Activated CD8-positive, alpha-beta memory T cell treated with anti-CD3 and anti-CD28 coated beads for 4 hours (primary cell): ENCODE results near the gene HOXB8.

Experiments used
- DNase-seq, 2 donors: peaks; one replicate each; pipeline ENCODE4 v3.0.0-alpha.2; 2020; ENCODE audit warnings: low read depth in 2 of 2

The HOXB8 gene

DNA sequence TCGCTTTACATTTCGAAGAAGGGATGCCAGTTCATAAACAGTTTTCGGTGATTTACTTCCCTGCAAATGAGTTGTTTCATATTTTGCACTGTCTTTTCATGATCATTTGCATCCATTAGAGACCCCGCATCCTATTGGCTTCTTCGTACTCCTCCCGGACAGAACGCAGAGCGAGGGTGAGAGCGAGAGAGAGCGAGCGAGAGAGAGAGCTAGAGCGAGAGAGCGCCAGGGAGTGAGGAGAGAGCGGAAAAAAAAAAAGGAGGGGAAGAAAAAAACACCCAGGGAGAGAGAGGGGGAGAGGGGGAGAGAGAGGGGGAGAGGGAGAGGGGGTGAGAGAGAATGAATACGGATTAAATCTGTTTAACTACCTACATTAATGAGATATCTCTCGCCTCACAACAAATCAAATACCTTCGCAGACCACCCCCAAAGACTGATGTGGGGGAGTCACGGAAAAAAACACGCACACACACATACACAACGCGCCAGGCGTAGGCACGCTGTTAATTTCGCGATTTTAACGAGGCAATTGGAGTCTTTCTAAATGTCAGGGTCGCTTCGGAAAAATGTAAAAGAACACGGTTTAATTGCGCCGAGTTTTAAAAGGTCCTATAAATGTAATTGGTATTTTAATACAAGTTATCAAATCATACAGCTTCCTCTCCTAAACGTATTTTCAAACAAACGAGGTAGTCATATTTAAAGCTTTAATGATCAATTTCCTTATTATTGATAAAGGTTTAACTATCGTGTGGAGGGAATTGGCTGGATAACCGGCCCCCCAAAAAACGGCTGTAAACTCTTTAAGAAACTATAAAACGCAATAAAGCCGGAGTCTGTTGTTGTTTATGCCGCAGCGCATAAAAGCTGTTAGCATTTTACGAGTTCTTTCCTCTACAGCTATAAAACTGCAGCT lies at the start of gene HOXB8:
Gene HOXB8 (minus strand): TSS at position 246 of the 916 bp plus-strand sequence. CDS start 588 bp downstream, outside the sequence.
- no peak for DNase-seq

DNA sequence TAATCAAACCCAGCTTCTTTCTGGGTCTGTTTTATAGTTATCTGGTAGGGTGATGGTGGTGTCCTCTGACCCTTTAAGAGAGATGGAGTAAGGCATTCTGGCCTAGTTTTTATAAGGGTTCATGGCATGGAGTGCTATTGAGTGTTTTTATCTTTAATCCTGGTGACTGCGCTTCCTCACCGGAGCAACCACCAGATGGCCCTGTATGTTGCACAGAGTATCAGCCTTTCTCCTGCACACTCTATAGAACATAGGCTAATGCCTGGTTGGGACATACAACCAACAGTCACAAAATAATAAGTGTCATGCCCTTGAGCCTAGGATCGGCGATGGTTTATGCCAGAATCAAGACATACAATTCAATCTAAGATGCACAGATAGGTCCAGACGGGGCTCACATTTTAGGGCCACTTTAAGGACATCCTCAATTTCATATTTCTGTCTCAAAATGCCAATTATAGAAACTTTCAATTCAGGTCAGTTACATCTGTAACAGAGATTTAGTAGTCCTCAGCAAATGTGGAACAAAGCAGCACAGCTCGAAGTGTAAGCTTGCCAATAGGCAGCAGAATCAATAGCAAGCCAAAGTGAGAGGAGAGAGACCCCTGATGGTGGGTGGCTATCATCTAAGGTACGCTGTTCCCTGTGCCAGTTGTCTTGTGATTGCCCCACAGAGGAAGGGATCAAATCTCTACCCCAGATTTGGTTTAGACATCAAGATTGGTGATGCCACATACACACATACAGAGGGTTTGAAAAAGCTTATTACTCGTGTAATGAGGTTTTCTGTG lies 48.2 kb upstream of the HOXB8 start:
- no peak for DNase-seq

DNA sequence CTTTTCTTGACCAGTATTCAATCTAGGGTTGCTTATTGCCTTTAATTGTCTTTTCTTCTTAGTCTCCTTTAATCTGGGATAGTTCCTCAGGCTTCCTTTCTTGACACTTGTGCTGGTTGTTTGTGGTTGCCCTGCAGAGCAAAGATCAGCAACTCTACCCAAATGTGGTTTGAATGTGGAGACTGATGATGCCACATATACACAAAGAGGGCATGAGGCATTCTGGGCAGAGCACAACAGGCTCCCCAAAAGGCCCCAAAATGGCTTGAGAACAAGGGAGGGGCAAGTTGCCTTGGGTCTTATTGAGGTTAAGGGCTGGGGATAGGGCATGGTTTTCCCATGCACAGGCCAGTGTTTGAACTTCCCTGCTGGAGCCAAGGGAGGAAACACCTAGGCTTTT lies 40.8 kb upstream of the HOXB8 start:
- DNase-seq, result no peak

DNA sequence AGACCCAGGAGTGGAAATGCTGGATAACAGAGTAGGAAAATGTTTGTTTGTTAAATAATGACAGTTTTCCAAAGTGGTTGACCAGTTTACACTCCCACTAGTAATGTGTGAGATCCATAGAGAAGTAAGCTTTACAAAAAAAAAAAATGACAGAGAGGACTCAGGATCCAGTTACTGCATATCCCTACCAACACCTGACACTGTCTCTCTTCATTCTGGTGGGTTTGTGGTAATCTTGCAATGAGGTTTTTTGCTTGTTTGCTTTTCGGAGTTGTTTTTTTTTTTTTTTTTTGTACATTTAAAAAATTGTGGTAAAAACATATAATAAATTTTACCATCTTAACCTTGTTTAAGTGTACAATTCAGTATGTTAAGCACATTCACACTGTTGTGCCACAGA lies 34.6 kb upstream of the HOXB8 start:
- DNase-seq, result no peak

DNA sequence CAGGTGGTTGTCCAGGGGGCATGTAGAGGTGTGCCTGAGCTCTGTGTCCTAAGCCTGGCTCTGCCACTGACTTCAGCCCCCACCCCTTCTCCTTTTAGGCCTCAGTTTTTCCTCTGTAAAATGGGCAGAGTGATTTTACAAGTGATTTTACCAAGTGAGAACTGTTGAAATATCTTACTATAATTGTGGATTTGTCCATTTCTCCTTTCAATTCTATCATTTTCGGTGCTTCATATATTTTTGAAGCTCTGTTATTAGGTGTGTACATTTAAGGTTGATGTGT lies 32.8 kb upstream of the HOXB8 start:
- no peak for DNase-seq

DNA sequence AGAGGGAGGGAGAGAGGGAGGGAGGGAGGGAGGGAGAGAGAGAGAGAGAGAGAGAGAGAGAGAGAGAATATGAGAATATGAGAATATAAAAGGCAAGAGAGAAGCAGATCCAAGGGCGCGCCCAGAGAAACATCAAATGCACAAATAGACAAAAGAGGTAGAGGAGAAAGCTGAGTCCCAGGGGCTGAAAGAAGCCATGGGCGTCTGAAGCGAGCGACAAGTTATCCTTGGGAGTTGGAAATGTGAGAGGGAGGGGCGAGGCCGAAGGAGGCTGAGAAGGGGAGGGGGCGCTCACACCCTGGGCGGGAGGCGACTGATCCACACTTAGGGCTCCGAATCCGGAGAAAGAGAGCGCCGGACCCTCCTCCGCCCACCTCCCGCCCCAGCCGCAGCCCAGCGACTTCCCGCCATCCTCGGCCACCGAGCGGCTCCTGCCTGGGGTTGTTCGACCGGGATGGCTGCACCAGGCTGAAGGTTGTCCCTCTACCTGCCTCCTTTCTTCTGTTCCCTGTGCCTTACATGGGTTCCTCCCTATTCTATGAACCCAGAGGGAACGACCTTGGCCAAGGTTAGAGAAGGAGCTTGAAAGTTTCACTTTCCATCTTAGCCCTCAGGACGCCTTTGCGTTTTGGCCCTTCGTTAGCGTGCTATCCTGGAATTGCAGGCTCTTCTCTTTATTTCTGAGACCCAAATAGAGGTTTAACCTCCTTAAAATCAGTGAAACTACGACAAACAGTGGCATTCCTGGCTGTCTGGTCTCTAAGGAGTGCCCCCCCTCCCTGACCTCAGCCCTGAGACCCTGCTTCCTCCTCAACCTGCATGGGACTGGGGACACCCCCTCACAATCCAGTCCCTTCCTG lies 32.2 kb upstream of the HOXB8 start:
- DNase-seq, result no peak

DNA sequence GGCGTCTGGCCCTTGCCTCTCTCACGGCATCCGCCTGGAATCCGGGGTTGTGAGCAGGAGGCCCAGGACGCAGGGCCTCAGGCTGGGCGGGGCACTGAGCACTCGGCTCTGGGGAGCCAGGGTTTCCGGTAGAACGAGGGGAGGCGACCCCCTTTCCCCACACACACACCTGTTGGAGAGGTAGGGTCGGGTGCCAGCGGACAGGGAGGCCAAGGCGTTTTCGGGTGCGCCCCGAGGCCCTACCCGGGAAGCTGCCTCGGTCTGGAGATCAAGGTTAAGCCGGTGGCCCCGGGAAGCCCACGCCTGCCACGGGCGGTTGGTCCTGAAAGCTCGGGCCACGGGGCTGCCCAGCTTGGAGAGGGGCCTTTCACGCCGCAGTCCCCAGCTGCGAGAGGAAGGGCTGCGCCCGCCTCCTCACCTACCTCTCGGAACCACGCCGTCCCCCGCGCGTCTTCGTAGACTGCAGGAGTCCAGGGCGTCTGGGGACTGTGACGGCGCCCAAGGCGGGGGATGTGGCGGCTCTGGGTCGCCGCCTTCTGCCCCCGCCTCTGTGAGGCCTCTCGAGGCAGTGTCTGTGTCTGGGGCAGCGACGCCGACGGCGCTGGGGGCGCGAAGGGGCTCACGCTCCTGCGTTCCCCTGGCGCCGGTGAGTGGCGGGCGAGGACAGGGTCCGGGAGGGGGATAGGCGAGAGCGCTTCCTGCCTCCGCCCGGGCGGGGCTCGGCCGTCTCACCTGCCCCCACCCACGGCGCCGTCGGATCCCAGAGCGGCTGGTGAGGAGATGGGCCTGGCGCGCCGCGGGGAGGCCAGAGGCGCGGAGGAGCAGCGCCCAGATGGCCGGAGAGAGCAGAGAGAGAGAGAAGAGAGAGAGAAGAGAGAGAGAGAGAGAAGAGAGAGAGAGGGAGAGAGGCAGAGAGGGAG lies 31.4 kb upstream of the HOXB8 start:
- no peak for DNase-seq

DNA sequence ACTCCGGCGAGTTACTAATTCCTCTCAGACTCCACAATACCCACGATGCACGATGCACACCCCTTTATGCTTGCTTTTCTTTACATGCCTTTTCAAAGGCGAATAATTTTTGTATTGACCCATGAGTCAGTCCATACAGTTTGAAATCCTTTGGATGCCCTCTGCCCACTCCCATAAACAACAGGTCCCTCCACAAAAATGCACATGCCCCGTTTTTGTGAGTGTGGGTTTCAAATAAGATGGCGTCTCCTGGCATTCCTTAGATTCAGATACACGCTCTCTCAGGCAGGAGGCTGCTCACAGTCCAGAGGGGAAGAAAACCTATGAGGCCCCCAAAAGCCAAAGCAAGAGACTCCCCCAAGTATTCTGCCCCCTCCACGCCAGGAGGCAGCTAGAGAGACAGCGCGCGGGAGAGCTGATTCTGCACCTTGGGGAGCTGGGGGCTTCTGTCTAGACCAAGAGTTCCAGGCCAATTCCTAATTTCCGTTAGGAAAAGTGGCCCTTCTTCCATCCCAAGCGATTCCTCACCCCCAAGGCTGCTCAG lies 30.6 kb upstream of the HOXB8 start:
- DNase-seq, result no peak

DNA sequence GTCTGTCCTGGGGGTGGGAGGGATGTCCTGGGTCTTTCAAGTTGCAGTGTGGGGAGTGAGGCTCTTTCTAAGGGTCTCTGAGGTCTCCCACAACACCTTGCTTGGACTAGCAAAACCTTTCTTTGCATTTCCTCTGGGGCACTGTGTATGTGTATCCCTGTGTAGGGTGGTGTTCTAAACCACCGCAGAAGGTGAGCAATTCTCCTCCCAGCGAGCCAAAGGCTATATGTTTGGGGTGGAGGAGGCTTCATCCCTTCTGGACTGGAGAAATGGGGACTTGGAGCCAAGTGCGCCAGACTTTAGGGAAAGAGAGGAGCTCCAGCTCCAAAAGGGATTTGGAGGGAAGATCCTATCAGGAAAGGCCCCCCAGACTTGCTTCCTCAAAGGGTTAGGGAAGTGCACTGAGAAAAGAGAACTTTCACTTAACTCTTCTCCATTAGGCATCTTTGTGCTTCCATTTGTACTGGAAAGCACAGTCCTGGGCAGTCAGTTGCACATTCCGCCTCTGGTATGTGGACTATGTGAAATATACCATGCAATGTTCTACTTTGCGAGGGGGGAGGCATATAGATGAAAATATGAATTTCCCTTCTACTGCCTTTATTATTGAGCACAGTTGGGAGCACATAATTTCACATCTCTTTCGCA lies 29.9 kb upstream of the HOXB8 start:
- DNase-seq, result no peak

DNA sequence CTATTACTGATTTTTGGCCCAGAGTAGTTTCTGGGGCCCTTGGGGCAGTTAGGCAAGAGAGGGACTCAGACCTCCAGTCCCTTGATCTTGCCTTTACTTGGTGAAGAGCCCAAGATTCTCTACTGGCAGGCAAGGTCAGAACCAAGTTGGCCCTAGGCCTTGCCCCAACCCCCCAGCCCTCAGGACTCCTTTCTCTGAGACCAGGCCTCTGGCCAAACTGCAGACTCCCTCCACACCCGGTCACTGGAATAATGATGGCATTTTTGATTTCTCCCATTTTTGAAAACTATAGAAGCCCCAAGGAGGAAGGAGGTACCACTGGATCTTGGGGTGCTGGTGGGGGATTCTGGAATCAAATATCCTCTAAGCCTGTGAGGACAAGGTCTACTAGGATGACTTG lies 29.1 kb upstream of the HOXB8 start:
- DNase-seq, result no peak

DNA sequence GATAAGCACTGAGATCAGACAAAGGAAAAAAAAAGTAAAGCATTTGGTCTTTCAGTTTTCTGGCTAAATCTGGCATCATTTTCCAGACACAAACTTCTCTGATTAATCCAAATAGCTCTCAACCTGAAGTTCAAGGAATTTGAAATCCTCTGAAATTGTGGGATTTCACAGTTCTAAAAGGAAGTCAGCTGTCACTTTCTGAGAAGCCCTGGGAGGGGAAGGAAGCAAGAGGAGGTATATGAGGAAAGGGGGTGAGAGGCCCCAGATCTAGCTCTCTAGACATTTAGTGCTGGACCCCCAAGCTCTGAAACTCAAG lies 28.6 kb upstream of the HOXB8 start:
- DNase-seq, result no peak

DNA sequence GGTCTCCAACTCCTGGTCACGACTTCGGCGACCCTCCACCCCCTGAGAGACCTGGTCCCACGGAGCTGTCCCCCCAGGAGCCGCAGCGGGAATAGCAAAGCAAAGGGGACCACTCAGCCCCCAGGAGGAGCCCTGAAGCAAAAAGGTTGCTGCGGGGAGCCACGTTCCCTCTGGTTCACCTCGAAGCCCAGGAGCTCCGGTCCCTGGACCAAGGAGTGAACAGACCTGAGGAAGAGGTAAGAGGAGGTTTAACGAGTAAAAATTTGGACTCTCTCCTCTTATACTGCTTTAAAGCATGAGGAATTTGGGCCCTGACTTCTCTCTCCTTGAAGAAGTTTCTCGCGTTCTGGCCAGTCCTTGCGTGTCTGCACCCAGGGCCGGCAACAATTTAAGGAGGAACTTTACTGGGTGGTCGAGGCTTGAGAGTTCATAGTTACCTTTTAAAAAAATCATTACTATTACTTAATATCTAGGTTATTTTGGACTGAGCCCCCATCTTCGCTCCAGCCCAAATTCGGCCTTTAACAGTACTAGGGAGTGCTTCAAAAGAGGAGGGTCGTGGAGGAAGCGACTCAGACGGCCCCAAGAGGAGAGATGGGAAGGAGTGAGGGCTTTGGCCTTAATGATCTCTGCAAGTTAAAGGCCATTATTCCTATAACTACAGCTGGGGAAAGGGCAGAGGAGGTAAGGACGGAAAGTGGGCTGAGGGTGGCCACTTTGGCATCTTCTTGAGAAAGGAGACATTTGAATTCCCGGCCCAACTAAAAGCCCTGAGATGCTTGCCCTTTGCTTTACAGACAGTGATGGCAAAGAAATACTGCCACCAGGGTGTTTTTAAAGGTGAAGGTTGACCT lies 28.0 kb upstream of the HOXB8 start:
- no peak for DNase-seq

DNA sequence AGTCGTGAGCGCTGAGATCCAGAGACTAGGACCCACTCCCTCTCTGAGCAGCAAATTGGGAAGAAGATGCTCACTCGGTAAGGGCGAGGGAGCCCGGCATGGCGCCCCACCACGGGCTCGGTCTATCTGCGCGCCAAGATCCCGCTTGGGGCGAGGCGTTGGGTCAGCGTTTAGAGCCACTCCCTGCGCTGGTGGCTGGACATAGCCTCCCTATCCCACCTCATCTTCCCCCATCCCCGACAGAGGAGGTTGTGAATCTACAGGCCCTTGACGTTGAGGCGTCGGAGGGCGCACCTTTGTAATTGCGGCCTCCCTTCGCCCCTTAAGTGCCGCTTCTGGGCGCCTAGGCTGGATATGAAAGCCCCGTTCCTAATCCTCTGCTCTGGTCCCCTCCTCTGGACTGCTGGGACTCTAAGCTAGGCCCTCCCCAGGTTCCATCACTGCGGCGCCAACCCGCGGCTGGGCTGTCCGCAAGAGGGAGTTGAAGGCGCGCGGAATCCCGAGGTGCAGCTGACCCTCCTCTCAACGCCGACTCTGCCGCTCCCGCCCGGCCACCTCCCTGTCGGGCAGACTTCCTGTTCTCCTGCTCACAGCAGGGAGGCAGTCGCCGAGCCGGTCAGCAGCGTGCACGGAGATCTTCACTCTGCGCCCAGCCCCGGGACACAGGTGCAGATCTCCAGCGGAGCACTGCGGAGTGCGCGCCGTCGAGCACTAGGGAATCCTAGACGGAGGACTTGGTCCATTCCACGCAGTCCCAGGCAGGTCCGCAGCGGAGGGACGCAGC lies 27.2 kb upstream of the HOXB8 start:
- no peak for DNase-seq

DNA sequence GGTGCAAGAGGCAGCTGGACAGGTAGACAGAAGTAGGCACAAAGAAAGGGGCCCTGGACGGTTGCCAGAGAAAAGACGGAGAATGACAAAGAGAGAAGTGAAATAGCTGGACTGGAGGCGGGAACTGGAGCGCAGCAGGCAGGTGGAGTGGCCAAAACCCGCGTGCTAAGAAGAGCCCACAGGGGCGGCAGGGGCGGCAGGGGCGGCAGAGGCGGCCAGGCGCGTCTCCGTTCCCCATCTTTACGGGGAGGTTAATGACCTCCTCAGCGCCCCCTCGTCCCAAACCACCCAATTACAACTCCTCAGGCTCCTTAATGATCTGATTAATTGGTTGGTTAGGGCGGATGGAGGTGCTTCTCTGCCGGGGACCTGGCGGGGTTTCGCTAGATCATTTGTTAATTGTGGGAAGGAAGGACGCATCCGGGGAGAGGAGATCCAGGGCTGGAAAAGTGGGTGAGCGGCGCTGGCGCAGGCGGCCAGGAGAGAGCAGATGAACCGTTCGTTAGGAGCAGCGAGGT lies 26.5 kb upstream of the HOXB8 start:
- DNase-seq, result no peak

DNA sequence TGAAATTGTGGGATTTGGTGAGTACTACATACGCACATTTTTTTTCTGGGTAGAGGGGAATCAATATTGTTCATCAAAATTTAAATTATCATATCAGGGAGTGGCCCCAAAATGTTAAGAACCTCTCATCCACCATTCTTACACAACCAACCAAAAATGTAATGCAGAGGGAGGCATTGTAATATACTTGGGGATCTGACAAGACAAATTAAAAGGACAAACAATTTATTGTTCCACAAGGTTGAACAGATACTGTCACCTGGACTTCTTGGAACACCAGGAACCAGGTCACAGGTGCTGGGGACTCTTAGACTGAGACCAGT lies 25.7 kb upstream of the HOXB8 start:
- DNase-seq, result no peak

DNA sequence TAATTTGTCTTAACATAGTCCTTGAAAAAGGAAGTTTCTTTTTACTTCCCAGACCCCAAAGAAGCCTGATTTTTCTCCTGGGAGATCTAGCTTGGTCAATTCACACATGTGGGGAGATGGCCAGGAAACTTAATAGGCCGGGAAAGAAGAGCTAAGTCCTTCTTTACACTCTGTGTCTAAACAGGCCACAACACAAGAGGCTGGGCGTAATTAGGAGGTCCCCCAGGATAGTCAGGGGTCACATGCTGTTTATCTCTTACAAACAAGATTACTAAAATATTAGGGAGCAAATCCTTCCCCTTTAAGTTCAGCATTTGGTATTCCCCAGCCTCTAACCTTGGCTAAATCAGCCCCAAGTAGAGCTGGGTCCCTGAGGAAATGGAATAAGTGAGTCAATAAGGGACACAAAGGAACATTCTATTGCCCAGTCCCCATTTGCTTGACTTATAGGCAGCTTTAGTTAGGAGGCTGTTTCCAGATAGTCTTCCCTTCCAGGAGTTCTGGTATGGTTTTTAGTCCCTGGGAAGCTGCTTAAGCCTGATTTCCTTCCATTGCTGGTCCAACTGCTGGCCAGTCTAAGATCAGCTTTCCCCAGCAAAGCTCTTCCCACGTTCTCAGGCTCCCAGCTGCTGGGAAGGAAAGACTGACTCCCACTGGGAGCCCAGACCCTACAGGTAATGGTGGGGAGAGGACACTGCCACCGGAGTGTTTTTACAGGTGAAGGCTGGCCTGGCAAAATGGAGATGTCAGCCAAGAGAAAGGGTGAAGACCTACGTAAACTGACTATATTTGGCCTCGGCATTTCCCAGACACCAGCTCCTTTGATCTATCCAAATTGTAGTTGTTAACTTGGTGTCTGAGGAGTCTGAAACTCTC lies 25.1 kb upstream of the HOXB8 start:
- DNase-seq, result no peak

DNA sequence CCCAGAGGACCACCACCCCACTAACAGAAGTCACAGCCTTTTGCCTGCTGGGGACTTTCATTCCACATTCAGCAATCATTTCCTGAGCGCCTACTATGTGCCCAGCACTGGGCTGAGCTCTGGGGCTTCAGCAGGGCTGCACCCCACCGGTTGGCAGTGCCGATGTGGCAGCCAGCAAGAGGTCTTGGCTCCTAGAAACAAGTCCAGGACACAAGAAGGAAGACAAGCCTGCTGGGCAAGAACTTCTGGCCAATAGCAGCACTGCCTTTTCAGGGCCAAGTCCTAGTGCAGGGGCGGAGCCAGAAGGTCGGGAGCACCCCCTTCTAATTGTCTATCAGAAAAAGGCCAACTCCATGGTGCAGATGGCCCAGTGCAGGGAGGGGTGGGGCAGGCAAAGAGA lies 24.0 kb upstream of the HOXB8 start:
- no peak for DNase-seq
